Stimulated activated CD4-positive, alpha-beta T cell treated with anti-CD3 and anti-CD28 coated beads, TNF-alpha, amount 100 ng/mL, for 1 hour (primary cell): ENCODE results near the gene OR56A4.
"Not testable (repeated sequence)": the region's sequence is repeated elsewhere in the genome, so short reads cannot be mapped to it uniquely, and the experiment has no call there.

Experiments
- DNase-seq, 3 donors: peaks; one replicate each; pipeline ENCODE4 v3.0.0-alpha.2; 2020; ENCODE audit warnings: low read depth in 3 of 3, low spot score in 1 of 3

OR56A4 gene

DNA sequence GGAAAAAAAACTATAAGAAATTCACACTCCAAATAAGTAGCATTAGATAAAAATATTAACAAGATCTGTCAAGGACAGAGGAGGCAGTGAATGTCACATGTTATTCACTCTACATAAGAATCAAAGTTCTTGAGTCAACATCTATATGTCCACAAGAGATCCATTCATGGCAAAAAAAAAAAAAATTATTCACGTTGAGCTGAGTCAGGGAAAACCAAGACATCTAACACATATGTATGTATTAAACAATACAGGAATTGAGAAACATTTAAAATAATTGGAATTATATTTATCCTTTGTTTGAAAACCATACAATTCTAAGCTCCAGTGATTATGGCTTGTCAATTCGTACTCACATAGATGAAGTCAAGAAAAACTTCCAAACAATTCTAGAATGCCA lies 39.8 kb downstream of the OR56A4 start:
- no peak for DNase-seq

DNA sequence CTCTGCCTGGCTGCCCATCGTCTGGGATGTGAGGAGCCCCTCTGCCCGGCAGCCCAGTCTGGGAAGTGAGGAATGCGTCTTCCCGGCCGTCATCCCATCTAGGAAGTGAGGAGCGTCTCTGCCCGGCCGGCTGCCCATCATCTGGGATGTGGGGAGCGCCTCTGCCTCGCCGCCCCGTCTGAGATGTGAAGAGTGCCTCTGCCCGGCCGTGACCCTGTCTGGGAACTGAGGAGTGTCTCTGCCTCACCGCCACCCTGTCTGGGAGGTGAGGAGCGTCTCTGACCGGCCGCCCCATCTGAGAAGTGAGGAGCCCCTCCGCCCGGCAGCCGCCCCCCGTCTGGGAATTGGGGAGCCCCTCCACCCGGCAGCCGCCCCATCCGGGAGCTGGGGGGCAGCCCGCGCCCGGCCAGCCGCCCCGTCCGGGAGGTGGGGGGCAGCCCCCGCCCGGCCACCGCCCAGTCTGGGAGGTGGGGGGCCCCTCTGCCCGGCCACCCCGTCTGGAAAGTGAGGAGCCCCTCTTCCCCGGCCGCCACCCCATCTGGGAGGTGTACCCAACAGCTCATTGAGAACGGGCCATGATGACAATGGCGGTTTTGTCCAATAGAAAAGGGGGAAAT lies 45.9 kb downstream of the OR56A4 start:
- not testable (repeated sequence) for DNase-seq

DNA sequence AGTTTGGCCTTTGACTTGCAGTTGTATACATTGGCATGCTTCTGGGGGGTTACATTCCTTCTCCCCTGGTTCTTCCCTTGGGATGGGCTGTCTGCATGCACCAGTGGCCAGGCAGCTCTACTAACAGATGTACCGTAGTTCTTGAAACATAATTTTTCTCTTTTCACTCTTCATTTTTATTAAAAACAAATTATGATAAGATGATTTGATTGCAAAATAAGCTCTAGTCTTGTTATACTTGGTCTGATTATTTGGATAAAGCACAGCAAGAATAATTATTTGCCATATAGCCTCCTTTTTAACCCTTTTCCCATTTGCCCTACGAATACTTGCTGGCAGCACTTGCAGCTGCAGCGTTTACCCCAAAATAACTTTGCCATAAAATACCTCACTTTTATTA lies 51.2 kb downstream of the OR56A4 start:
- no peak for DNase-seq
